ENCODE results near the gene LRRC34.

The LRRC34 gene, protein sequence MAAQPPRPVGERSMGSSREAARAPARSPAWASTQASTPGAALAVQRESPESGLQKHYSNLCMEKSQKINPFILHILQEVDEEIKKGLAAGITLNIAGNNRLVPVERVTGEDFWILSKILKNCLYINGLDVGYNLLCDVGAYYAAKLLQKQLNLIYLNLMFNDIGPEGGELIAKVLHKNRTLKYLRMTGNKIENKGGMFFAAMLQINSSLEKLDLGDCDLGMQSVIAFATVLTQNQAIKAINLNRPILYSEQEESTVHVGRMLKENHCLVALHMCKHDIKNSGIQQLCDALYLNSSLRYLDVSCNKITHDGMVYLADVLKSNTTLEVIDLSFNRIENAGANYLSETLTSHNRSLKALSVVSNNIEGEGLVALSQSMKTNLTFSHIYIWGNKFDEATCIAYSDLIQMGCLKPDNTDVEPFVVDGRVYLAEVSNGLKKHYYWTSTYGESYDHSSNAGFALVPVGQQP

DNA sequence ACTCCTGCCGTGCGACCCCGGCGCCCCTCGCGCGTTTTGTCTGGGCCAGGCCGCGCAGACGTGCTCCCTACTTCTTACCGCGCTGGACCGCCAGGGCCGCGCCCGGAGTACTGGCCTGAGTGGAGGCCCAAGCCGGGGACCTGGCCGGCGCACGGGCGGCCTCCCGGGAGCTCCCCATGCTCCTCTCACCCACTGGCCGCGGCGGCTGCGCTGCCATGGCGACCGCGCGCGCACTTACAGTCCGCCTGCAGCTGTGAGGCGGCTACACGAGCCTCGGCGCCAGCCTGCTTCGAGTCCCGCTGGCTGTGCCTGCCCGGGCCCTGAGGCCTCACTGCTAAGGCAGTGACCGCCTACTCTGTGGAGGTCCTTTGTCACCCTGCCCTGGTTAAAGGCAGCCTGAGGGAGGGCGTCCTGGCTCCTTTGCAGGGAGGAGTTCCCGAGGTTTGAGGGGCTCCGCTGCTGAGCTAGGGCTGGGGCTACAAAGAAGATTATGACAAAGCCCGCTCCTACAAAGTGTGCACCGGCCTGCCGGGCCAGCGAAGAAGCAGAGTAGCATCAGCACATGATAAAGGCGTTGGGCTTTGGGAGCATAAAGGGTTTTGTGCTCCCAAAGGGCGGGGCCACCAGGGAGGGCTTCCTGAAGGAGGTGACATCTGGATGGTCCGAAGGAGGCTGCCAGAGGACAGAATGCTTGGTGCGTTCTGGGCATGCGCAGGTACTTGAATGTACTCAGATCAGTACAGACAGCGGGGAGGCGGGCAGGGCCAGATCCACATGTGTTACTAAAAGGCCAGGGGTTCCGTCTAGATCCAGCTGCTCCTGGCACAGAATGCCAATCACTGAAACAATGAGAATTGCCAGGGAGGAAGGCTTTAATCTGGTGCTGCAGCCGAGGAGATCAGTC, at the start of gene LRRC34, which contains the start of gene LRRIQ4:
Gene LRRC34 (minus strand): TSS at position 573 of the 904 bp plus-strand sequence. CDS start 356 bp downstream, at position 217.
Gene LRRIQ4 (plus strand): TSS at position 539 of the 904 bp plus-strand sequence. CDS start 9,052 bp downstream, outside the sequence.
- H3K9me3 Mint-ChIP-seq = peaks cover 28% of the 10 kb centered on the region
- H3K4me3 Mint-ChIP-seq = peak within 1 kb of the TSS; percentile 85
- H3K27ac Mint-ChIP-seq = peak within 1 kb of the TSS; percentile 82
- DNase-seq (ENCODE audit: low spot score) = peak; percentile 79
- H3K27me3 Mint-ChIP-seq (ENCODE audit: low read depth) = peaks cover 18% of the 10 kb centered on the region
- H3K36me3 Mint-ChIP-seq (ENCODE audit: low read depth) = peaks cover 12% of the 10 kb centered on the region
- H3K4me1 Mint-ChIP-seq (ENCODE audit: low read depth) = peaks cover 33% of the 10 kb centered on the region

DNA sequence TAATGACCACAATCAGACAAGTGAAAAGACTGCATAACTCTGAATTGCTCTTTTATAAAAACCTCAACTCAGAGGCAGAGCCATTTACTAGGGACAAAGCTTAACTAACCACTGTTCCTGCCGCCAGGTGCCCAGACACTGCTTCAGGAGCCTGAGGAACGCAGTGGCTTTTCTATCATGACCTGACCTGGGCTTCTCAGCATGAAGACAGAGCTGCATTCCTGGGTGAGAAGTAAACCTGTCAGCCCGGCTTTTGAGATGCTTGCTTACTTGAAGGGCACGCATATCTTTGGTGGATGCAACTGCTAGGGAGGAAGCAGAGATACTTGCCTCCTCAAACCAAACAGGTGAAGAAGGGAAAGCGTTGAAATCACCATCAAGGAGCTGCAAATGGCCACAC, 49.2 kb upstream of the LRRC34 start:
- Mint-ChIP-seq H3K27ac (no peak overlapping the region), H3K27me3 (ENCODE audit: low read depth) (peaks cover 18% of the 10 kb centered on the region), H3K4me3 (no peak overlapping the region)

DNA sequence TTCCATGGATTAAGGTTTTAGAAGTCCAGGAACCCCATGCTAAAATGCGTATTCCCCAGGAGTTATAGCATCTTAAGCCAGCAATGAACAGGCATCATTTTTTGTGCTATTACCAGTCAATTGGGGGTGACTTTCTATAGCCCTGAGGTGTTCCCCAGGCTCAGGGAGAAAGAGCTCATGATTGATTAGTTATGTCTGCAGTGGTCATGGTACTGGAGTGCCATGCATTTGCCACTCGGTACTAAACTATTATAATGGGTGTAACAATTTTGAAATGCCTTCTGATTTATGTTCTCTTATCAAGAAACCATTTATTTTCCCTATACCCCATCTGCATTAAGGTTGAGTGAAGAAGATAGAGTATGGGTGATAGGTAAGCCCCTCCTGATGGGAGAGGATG, 45.1 kb upstream of the LRRC34 start:
- Mint-ChIP-seq H3K27ac (no peak overlapping the region), H3K4me1 (ENCODE audit: low read depth) (peaks cover 1% of the 10 kb centered on the region), H3K36me3 (ENCODE audit: low read depth) (no peaks in the 10 kb centered on the region), H3K4me3 (no peak overlapping the region), H3K27me3 (ENCODE audit: low read depth) (peaks cover 35% of the 10 kb centered on the region), H3K9me3 (no peaks in the 10 kb centered on the region)
- no peak for DNase-seq (ENCODE audit: low spot score)

More for the DNA sequence above, 49.2 kb upstream of the LRRC34 start:
- no peak for DNase-seq (ENCODE audit: low spot score)
- H3K36me3 Mint-ChIP-seq (ENCODE audit: low read depth) = no peaks in the 10 kb centered on the region
- peaks cover 16% of the 10 kb centered on the region for H3K4me1 Mint-ChIP-seq (ENCODE audit: low read depth)
- no peaks in the 10 kb centered on the region for H3K9me3 Mint-ChIP-seq

DNA sequence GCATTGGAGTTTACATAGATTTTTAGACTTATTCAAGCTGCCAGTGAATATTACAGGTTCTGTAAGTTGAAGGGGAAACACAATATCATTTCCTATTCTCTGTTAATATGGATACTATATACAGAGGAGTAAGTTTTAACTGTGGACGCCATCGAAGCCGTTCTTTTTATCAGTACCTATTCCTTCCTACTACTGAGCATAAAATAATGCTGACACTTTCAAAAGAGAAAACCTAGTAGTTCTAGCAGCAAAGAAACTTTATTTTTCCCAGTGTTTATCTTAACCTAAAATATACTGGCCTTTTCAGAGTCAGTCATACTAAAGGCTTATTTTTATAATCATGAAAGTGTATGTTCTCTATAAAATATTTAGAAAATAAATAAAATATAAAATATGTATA, 42.8 kb upstream of the LRRC34 start:
- Mint-ChIP-seq H3K36me3 (ENCODE audit: low read depth) (no peaks in the 10 kb centered on the region), H3K27me3 (ENCODE audit: low read depth) (peaks cover 30% of the 10 kb centered on the region), H3K27ac (no peak overlapping the region), H3K9me3 (no peaks in the 10 kb centered on the region), H3K4me3 (no peak overlapping the region), H3K4me1 (ENCODE audit: low read depth) (no peaks in the 10 kb centered on the region)
- DNase-seq (ENCODE audit: low spot score) = no peak

DNA sequence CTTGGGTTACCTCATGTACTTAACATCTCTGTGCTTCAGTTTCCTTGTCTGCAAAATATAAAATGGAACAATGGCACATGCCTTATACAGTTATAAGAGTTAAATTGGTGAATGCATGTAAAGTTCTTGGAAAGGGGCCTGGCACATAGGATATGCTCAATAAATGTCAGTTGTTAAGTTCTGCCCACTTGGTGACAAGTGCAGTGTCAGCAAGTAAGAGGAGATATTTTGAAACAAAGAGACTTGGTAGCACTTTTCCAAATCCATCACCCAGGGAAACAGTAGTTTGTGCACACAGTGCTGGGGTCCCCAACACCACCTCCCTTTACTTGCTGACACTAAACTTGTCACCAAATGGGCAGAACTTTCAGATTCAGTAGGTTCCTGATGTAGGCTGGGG, 37.9 kb upstream of the LRRC34 start:
- no peaks in the 10 kb centered on the region for H3K36me3 Mint-ChIP-seq (ENCODE audit: low read depth)
- H3K4me1 Mint-ChIP-seq (ENCODE audit: low read depth) = no peaks in the 10 kb centered on the region
- H3K9me3 Mint-ChIP-seq = no peaks in the 10 kb centered on the region
- no peak overlapping the region for H3K4me3 Mint-ChIP-seq
- H3K27ac Mint-ChIP-seq = no peak overlapping the region
- no peak for DNase-seq (ENCODE audit: low spot score)
- peaks cover 25% of the 10 kb centered on the region for H3K27me3 Mint-ChIP-seq (ENCODE audit: low read depth)

DNA sequence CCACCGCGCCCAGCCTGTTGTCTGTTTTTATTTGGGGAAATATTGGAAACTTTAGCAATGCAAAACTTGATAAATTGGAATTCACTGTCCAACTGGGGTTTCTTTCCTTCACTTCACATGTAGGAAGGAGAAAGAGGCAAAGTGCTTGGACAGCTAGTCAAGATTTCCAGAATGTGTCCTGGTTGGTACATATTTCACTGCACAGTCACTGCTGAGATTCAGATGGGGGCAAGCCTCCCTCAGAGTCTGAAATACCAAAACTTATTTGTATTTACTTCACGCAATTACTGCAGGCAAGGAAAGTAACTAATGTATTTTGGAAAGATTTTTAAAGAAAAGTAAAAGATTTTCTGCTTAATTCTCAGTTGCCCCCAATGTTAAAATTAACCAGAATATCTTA, 36.0 kb upstream of the LRRC34 start:
- no peaks in the 10 kb centered on the region for H3K4me1 Mint-ChIP-seq (ENCODE audit: low read depth)
- no peak for DNase-seq (ENCODE audit: low spot score)
- H3K27me3 Mint-ChIP-seq (ENCODE audit: low read depth) = peaks cover 18% of the 10 kb centered on the region
- no peaks in the 10 kb centered on the region for H3K9me3 Mint-ChIP-seq
- H3K36me3 Mint-ChIP-seq (ENCODE audit: low read depth) = no peaks in the 10 kb centered on the region
- H3K4me3 Mint-ChIP-seq = no peak overlapping the region
- no peak overlapping the region for H3K27ac Mint-ChIP-seq

DNA sequence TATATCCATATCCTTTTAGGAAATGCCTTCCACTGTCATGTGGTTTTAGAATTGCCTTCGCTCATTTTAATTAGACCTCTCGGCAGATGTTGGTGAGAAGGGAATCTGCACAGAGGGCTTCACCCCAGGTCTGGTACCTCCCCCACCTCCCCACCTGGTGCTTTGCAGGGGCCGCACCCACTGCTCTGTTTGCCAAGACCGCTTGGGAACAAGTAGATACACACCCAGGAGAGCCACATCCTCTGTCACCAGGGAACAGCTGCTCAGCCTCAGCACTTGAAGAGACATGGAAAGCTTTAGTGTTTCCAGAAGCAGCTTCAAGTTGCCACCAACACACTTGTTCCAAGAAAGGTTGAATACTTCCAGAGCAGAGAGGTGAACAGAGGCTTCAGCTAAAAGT, 35.2 kb upstream of the LRRC34 start:
- Mint-ChIP-seq H3K4me3 (no peak overlapping the region), H3K27me3 (ENCODE audit: low read depth) (peaks cover 17% of the 10 kb centered on the region), H3K27ac (no peak overlapping the region), H3K4me1 (ENCODE audit: low read depth) (no peaks in the 10 kb centered on the region), H3K36me3 (ENCODE audit: low read depth) (no peaks in the 10 kb centered on the region), H3K9me3 (no peaks in the 10 kb centered on the region)
- no peak for DNase-seq (ENCODE audit: low spot score)

DNA sequence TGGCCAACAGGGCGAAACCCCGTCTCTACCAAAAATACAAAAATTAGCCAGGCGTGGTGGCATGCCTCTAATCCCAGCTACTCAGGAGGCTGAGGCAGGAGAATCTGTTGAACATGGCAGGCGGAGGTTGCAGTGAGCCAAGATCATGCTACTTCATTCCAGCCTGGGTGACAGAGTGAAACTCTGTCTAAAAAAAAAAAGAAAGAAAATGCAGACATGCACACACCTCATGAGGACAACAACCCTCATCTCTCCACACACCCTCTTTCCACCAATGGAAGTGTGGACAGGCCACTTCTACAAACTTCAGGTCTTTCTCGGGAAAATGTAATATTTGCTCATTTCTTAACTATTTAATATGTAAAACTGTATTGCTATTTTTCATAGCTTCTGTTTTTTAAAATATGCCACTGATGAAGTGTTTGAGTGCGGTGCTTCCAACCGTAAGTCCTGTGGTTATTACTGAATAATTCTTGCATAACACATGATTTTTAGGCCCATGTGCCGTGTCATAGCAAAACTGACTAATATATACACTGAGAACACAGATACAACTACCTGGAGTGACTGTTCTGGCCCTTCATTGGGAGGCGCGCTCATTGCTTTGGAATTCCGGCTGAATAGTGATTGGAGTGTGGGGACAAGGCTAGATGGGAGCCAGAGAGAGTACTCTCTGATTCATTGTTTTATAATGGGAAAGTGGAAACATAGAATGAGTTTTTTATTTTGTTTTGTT, 33.9 kb upstream of the LRRC34 start:
- Mint-ChIP-seq H3K27me3 (ENCODE audit: low read depth) (peaks cover 17% of the 10 kb centered on the region), H3K27ac (no peak overlapping the region), H3K4me3 (no peak overlapping the region), H3K4me1 (ENCODE audit: low read depth) (no peaks in the 10 kb centered on the region), H3K36me3 (ENCODE audit: low read depth) (no peaks in the 10 kb centered on the region), H3K9me3 (no peaks in the 10 kb centered on the region)
- no peak for DNase-seq (ENCODE audit: low spot score)

DNA sequence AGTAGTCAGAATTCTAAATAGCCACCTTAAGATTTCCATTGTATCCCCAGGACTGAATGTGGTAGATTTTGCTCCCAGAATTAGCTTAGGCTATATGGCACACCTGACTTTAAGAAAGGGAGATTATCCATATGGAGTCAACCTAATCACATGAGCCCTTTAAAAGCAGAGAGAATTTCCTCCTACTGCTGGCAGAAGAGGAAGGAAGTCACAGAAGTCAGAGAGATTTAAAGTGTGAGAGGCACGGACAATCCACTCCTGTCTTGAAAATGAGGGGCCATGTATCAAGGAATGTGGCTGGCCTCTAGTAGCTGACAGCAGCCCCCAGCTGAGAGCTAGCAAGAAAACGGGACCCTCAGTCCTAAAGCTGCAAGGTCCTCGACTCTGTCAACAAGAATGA, 30.3 kb upstream of the LRRC34 start:
- Mint-ChIP-seq H3K27me3 (ENCODE audit: low read depth) (peaks cover 23% of the 10 kb centered on the region), H3K9me3 (no peaks in the 10 kb centered on the region), H3K27ac (no peak overlapping the region), H3K4me3 (no peak overlapping the region), H3K36me3 (ENCODE audit: low read depth) (no peaks in the 10 kb centered on the region), H3K4me1 (ENCODE audit: low read depth) (no peaks in the 10 kb centered on the region)
- no peak for DNase-seq (ENCODE audit: low spot score)

DNA sequence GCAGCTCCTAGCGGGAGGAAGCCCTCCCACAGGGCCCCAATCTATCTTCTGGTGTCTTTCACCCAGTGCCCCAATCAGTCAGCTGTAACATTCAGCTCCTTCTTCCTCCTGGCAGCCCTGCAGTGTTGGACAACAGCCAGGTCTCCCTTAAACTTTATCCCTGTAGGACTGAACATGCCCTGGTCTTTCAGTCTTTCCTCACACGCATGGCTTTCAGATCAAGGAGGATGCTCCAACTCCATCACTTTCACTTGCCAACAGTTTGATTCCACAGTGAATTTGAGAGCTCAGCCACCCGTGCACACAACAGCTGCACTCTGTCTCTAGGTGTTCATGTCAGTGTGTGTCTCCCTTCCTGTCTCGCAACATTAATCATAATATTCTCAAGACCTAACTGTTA, 28.5 kb upstream of the LRRC34 start:
- peaks cover 20% of the 10 kb centered on the region for H3K27me3 Mint-ChIP-seq (ENCODE audit: low read depth)
- DNase-seq (ENCODE audit: low spot score) = no peak
- H3K36me3 Mint-ChIP-seq (ENCODE audit: low read depth) = no peaks in the 10 kb centered on the region
- no peak overlapping the region for H3K27ac Mint-ChIP-seq
- H3K9me3 Mint-ChIP-seq = no peaks in the 10 kb centered on the region
- H3K4me3 Mint-ChIP-seq = no peak overlapping the region
- H3K4me1 Mint-ChIP-seq (ENCODE audit: low read depth) = no peaks in the 10 kb centered on the region

DNA sequence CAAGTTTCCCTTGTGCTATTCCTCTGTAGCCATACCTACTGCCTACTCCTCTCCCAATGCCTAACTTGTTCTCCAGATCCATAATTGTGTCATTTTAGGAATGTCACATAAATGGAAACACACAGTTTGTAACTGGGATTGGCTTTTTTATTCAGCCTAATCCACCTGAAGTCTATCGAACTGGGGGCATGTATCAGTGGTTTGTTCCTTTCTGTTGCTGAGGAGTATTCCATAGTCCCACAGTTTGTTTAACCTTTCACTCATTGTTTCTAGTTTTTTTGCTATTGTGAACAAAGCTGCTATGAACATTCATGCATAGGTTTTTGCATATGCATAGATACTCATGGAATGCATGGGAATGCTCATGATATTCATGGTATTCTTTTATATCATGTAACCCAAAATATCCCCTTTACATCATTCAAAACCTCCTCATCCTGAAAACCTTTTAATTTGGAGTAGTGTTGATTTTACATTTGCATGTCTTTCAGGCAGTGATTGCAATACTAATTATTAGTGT, 25.9 kb upstream of the LRRC34 start:
- Mint-ChIP-seq H3K9me3 (no peaks in the 10 kb centered on the region), H3K36me3 (ENCODE audit: low read depth) (no peaks in the 10 kb centered on the region), H3K4me1 (ENCODE audit: low read depth) (no peaks in the 10 kb centered on the region), H3K27me3 (ENCODE audit: low read depth) (peaks cover 15% of the 10 kb centered on the region), H3K4me3 (no peak overlapping the region), H3K27ac (no peak overlapping the region)
- no peak for DNase-seq (ENCODE audit: low spot score)

DNA sequence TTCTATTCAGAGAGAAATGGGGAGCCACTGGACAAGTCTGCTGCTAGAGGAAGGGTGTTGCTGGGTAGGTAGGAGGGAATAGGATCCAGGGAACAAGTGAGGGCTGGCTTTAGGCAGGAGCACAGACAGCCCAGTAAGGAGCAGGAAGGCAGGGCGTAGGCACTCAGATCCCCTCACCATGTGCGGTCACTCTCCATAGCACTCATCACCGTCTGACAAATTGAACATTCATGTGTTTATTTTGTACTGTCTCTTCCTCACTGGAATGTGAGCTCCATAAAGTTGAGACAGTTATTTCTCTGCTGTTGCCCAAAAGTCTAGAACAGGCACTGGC, 24.2 kb upstream of the LRRC34 start:
- no peak for DNase-seq (ENCODE audit: low spot score)
- no peaks in the 10 kb centered on the region for H3K36me3 Mint-ChIP-seq (ENCODE audit: low read depth)
- no peaks in the 10 kb centered on the region for H3K4me1 Mint-ChIP-seq (ENCODE audit: low read depth)
- H3K4me3 Mint-ChIP-seq = no peak overlapping the region
- H3K9me3 Mint-ChIP-seq = no peaks in the 10 kb centered on the region
- H3K27me3 Mint-ChIP-seq (ENCODE audit: low read depth) = peaks cover 16% of the 10 kb centered on the region
- H3K27ac Mint-ChIP-seq = no peak overlapping the region

DNA sequence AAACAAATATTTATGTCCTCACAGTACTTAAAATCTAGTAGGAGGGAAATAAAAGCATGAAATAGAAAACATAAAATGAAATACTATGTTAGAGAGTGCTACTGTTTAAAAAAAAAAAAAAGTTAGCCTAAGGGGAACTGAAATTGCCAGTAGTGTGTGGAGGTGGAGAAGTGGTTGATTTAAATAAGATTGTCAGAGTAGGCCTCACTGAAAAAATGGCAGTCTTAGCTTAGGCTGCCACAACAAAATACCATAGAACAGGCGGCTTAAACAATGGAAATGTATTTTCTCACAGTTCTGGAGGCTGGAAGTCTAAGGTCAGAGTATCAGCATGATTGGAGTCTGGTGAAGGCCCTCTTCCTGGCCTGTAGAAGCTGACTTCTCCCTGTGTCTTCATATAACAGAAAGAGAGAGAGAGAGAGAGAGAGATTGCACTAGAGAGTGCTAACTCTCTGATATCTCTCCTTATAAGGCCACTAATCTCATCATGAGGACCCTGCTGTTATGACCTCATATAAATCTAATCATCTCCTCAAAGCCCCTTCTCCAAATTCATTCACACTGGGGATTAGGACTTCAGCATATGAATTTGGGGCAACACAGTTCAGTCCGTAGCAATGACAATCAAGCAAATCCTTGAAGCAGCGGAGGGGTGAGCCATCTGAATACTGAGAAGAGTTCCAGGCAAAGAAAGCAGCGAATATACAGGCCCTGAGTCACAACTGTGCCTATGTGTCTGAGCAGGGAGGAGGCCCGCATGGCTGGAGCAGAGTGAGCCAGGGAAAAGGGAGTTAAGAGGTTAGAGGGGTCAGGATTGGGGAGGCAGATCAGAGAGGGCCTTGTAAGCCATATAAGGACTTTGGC, 23.6 kb upstream of the LRRC34 start:
- Mint-ChIP-seq H3K36me3 (ENCODE audit: low read depth) (no peaks in the 10 kb centered on the region), H3K4me3 (no peak overlapping the region), H3K4me1 (ENCODE audit: low read depth) (no peaks in the 10 kb centered on the region), H3K27me3 (ENCODE audit: low read depth) (peaks cover 15% of the 10 kb centered on the region), H3K9me3 (no peaks in the 10 kb centered on the region), H3K27ac (no peak overlapping the region)
- DNase-seq (ENCODE audit: low spot score) = no peak

All from T-helper 2 cell treated with Interferon-gamma antibody and Interleukin-4, amounts not matched to agents 5 μg/mL and 100 μg/mL, for 36 hours (primary cell).